Measurements from ENCODE around the gene SRP14. TPM values are rescaled to one million over a fixed set of nuclear protein-coding genes. Genes with fewer than 3 reads are reported as not detected.

Gene SRP14
- total and polyA plus RNA-seq, 9 of the 15 experiments (the other 6 are each of a cell fraction or from before 2014, with no cell fraction given) = 161 to 1,097 (median 402) TPM

- Histone ChIP-seq H3K79me2 (ENCODE audit: control insufficient read depth, insufficient read depth, low read length) (no peaks in the 10 kb centered on the region), H2AFZ (ENCODE audit: low read depth, low read length) (no peak overlapping the region), H3K4me3 (no peak overlapping the region), H3K4me2 (ENCODE audit: insufficient read depth, low read length) (no peak overlapping the region), H4K20me1 (replicated peaks; ENCODE audit: control insufficient read depth, insufficient read depth, low read length) (no peaks in the 10 kb centered on the region), H3K9ac (ENCODE audit: insufficient read depth in 1 of 2, low read depth in 2 of 2, low read length in 2 of 2) (no peak overlapping the region), H3K9me3 (replicated peaks; ENCODE audit: control insufficient read depth, insufficient read depth, low read depth, low read length) (no peaks in the 10 kb centered on the region), H3K27ac (ENCODE audit: extremely low read depth, low read depth, low read length) (no peak overlapping the region), H3K9me1 (ENCODE audit: control insufficient read depth, insufficient read depth, low read length) (no peaks in the 10 kb centered on the region), H3K36me3 (ENCODE audit: control insufficient read depth, insufficient read depth, low read length) (peaks cover 43% of the 10 kb centered on the region; the same call in 2 of the 3 replicates), H3K4me1 (replicated peaks in 1 of 2; ENCODE audit: control insufficient read depth in 2 of 2, insufficient read depth in 2 of 2, low read length in 2 of 2) (no peaks in the 10 kb centered on the region), H3K27me3 (ENCODE audit: control insufficient read depth in 2 of 2, insufficient read depth in 2 of 2, low read length in 2 of 2) (no peaks in the 10 kb centered on the region)
- no peak for TF ChIP-seq RNF2 (IDR thresholded peaks at IDR 0.05)
- FAIRE-seq = no peak
- CTCF ChIA-PET (ENCODE audit: low intra/inter-chr PET ratio) = no interaction called here
- 94% methylated on average over 2 of the region's 2 CpGs for WGBS (ENCODE audit: insufficient coverage, low coverage, missing lambda C conversion rate)
- ATAC-seq = no peak
- no peak for DNase-seq (ENCODE audit: extremely low read depth in 1 of 4, low spot score in 3 of 4)
- POLR2A ChIA-PET = interaction anchor here (0.6 to 1.5 kb wide), 2 partner anchors 8 to 322 kb away, joined by 3 to 6 read pairs; no protein-coding TSS in a partner anchor
- intact Hi-C loops (cut with micrococcal nuclease) (no loop called here), in situ Hi-C loops (cut with MboI) (loop anchor here (25.0 kb wide), 1 partner anchor 215 kb away; the partner anchor contains the start of gene FSIP1)
- no TSS peak for BruUV-seq (replicated peaks)
Measured at GRCh38 chr15:40002295-40002694, 36.7 kb downstream of the SRP14 start.

- peaks cover 42% of the 10 kb centered on the region for H3K36me3 ChIP-seq (ENCODE audit: control insufficient read depth, insufficient read depth, low read length)
- no peak overlapping the region for H2AFZ ChIP-seq (ENCODE audit: low read depth, low read length)
- H3K9ac ChIP-seq (ENCODE audit: insufficient read depth in 1 of 2, low read depth in 2 of 2, low read length in 2 of 2) = no peak overlapping the region
- no peak overlapping the region for H3K4me3 ChIP-seq
- intact Hi-C loops (cut with micrococcal nuclease) (no loop called here), in situ Hi-C loops (cut with MboI) (loop anchor here (25.0 kb wide), 1 partner anchor 212 kb away; the partner anchor contains the start of gene FSIP1)
- no peaks in the 10 kb centered on the region for H3K9me1 ChIP-seq (ENCODE audit: control insufficient read depth, insufficient read depth, low read length)
- DNase-seq (ENCODE audit: extremely low read depth in 1 of 4, low spot score in 3 of 4) (no peak), ATAC-seq (no peak), FAIRE-seq (no peak)
- H3K4me1 ChIP-seq (replicated peaks in 1 of 2; ENCODE audit: control insufficient read depth in 2 of 2, insufficient read depth in 2 of 2, low read length in 2 of 2) = no peaks in the 10 kb centered on the region
- no peak overlapping the region for H3K4me2 ChIP-seq (ENCODE audit: insufficient read depth, low read length)
- ChIA-PET POLR2A (no interaction called here), CTCF (ENCODE audit: low intra/inter-chr PET ratio) (no interaction called here)
- no peaks in the 10 kb centered on the region for H4K20me1 ChIP-seq (replicated peaks; ENCODE audit: control insufficient read depth, insufficient read depth, low read length)
- no peaks in the 10 kb centered on the region for H3K9me3 ChIP-seq (replicated peaks; ENCODE audit: control insufficient read depth, insufficient read depth, low read depth, low read length)
- no peaks in the 10 kb centered on the region for H3K79me2 ChIP-seq (ENCODE audit: control insufficient read depth, insufficient read depth, low read length)
- BruUV-seq (replicated peaks) = no TSS peak
- H3K27ac ChIP-seq (ENCODE audit: extremely low read depth, low read depth, low read length) = no peak overlapping the region
- H3K27me3 ChIP-seq (ENCODE audit: control insufficient read depth in 2 of 2, insufficient read depth in 2 of 2, low read length in 2 of 2) = no peaks in the 10 kb centered on the region
- no peak for TF ChIP-seq KDM5B (IDR thresholded peaks at IDR 0.05; ENCODE audit: insufficient replicate concordance, low read depth, low read length)
- no peak for TF ChIP-seq JUN (IDR thresholded peaks at IDR 0.05; ENCODE audit: borderline replicate concordance, low read depth, low read length)
- TF ChIP-seq JUN (CRISPR knock-in tag; IDR thresholded peaks at IDR 0.05; ENCODE audit: borderline replicate concordance) = no peak
- no peak for TF ChIP-seq MTA2 (IDR thresholded peaks at IDR 0.05; ENCODE audit: low read depth)
- no peak for TF ChIP-seq ETV5 (CRISPR knock-in tag; IDR thresholded peaks at IDR 0.05; ENCODE audit: low read depth)
- TF ChIP-seq FIP1L1 (IDR thresholded peaks at IDR 0.05; ENCODE audit: low read depth, low read length, poor library complexity, severe bottlenecking) = no peak
- TF ChIP-seq, protein P1, sequence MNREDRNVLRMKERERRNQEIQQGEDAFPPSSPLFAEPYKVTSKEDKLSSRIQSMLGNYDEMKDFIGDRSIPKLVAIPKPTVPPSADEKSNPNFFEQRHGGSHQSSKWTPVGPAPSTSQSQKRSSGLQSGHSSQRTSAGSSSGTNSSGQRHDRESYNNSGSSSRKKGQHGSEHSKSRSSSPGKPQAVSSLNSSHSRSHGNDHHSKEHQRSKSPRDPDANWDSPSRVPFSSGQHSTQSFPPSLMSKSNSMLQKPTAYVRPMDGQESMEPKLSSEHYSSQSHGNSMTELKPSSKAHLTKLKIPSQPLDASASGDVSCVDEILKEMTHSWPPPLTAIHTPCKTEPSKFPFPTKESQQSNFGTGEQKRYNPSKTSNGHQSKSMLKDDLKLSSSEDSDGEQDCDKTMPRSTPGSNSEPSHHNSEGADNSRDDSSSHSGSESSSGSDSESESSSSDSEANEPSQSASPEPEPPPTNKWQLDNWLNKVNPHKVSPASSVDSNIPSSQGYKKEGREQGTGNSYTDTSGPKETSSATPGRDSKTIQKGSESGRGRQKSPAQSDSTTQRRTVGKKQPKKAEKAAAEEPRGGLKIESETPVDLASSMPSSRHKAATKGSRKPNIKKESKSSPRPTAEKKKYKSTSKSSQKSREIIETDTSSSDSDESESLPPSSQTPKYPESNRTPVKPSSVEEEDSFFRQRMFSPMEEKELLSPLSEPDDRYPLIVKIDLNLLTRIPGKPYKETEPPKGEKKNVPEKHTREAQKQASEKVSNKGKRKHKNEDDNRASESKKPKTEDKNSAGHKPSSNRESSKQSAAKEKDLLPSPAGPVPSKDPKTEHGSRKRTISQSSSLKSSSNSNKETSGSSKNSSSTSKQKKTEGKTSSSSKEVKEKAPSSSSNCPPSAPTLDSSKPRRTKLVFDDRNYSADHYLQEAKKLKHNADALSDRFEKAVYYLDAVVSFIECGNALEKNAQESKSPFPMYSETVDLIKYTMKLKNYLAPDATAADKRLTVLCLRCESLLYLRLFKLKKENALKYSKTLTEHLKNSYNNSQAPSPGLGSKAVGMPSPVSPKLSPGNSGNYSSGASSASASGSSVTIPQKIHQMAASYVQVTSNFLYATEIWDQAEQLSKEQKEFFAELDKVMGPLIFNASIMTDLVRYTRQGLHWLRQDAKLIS (CRISPR knock-in tag; IDR thresholded peaks at IDR 0.05) = no peak
- no peak for TF ChIP-seq ZNF224 (CRISPR knock-in tag; IDR thresholded peaks at IDR 0.05)
- TF ChIP-seq HDAC8 (tag; IDR thresholded peaks at IDR 0.05) = no peak
- no peak for TF ChIP-seq LCOR (CRISPR knock-in tag; IDR thresholded peaks at IDR 0.05)
- TF ChIP-seq HEY1 (CRISPR knock-in tag; IDR thresholded peaks at IDR 0.05; ENCODE audit: borderline replicate concordance) = no peak
Measured at GRCh38 chr15:39999538-40000200, 39.3 kb downstream of the SRP14 start.

Measured in K562 (cell line).